HG03095 (cell line): ENCODE data around the gene NECTIN4.
"Not testable (repeated sequence)": the region's sequence is repeated elsewhere in the genome, so short reads cannot be mapped to it uniquely, and the experiment has no call there.

ENCODE experiments used
- ATAC-seq: cut with Tn5 transposase; IDR thresholded peaks from one replicate; pipeline ENCODE4 v1.9.1; 2021; ENCODE audit warnings: moderate library complexity; ENCODE audit not compliant: unreplicated experiment

Gene NECTIN4

DNA sequence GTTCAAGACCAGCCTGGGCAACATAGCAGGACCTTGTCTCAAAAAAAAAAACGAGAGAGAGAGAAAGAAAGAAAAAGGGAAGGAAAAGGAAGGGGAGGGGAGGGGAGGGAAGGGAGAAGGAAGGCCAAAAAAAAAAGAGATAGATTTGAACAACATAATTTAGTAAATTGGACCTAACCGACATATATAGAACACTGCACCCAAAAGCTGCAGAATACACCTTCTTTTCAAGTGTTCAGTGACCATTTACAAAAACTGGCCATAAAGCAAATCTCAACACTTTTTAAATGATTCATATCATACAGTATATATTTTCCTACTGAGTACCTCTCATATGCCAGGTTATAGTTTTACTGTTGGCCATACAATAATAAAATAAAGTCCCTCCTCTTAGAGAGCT lies 57.5 kb downstream of the NECTIN4 start:
- no peak for ATAC-seq

DNA sequence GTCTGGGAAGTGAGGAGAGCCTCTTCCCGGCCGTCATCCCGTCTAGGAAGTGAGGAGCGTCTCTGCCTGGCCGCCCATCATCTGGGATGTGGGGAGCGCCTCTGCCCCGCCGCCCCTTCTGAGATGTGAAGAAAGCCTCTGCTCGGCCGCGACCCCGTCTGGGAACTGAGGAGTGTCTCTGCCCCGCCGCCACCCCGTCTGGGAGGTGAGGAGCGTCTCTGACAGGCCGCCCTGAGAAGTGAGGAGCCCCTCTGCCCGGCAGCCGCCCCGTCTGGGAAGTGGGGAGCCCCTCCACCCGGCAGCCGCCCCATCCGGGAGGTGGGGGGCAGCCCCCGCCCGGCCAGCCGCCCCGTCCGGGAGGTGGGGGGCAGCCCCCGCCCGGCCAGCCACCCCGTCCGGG lies 59.9 kb downstream of the NECTIN4 start:
- not testable (repeated sequence) for ATAC-seq

DNA sequence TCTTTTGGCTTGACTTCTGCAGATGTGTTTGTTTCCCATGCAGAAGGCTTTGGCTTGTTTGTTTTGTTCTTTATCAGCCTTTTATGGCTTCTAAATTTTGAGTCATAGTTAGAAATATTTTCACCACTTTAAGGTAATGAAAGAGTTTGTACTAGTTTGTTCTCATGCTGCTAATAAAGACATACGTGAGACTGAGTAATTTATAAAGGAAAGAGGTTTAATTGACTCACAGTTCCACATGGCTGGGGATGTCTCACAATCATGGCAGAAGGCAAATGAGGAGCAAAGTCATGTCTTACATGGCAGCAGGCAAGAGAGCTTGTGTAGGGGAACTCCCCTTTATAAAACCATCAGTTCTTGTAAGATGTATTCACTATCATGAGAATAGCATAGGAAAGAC lies 62.4 kb downstream of the NECTIN4 start:
- ATAC-seq = not testable (repeated sequence)

DNA sequence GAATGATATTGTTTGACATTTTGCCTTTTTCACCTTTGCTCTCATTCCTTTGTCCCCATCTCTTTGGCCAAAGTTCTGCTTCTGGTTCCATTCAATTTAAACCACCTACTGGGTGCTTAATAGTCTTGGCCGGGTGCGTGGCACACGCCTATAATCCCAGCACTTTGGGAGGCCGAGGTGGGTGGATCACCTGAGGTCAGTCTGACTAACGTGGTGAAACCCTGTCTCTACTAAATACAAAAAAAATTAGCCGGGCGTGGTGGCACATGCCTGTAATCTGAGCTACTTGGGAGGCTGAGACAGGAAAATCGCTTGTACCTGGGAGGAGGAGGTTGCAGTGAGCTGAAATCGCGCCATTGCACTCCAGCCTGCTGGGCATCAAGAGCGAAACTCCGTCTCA lies 66.9 kb downstream of the NECTIN4 start:
- not testable (repeated sequence) for ATAC-seq

DNA sequence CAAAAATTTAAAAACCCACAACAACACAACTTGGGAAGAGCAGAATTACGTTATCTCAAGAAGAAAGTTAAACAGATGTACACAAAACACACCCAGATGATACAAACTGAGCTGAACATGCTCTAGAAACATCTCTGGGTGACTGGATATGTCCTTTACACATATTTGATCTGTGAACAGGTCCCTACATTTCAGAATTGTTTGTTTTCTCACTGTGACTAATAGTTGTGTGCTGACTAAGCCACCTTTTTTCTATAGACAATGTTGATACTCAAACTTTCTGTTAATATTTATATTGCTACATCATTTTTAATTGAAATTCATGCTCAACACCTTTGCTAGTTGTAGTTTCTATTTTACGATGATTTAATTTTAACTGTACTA lies 67.4 kb downstream of the NECTIN4 start:
- ATAC-seq = no peak

DNA sequence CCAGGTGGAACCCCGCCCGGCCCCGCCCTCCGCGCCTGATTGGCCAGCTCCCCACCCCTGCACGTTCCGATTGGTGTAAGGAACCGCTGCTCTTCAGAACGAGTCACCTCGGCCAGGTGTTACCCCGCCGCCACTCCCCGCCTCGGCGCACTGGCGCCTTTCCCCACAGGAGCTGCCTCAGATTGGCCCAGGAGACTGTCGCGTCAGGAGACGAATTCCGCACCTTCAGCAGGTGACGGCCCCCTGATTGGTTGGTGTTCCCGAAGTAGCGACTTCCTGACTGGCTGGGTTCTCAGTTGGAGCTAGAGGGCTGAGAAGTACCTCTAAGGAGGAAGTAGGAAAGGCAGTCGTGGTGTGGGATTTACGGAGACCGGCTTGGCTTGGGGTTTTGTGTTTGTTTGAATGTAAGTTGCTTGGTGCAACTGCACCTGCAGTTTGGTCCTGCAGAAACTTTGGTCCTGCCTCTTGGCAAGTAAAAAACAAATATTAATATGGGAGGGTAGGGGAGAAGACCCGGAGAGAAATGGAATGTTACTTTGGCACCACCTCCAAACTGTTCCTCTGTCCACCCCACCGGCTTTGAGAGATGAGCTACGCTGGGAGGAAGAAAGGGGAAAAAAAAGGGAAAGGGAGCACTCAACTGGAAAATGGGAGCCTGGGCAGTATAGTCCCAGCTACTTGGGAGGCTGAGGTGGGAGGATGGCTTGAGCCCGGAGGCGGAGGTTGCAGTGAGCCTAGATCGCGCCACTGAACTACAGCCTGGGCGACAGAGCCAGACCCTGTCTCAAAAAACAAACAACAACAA lies 68.0 kb downstream of the NECTIN4 start:
- ATAC-seq = peak; percentile 86
